ENCODE results near the gene PDE4B.

- no peak for TF ChIP-seq POLR2AphosphoS5 (IDR thresholded peaks at IDR 0.05; ENCODE audit: low read depth, low read length)
- no peak for TF ChIP-seq POLR2A (IDR thresholded peaks at IDR 0.05; ENCODE audit: low read depth, low read length)
- TF ChIP-seq TAF1 (IDR thresholded peaks at IDR 0.05; ENCODE audit: low read depth, low read length), result no peak
- no peak for TF ChIP-seq PAX5 (IDR thresholded peaks at IDR 0.05; ENCODE audit: insufficient read depth, low read length, severe bottlenecking)
Observed at GRCh38 chr1:66296951-66297350, 504.3 kb downstream of the PDE4B start.
